K562 (cell line): Measurements from ENCODE around the gene SLC2A4RG. TPM values are rescaled to one million over a fixed set of nuclear protein-coding genes. Genes with fewer than 3 reads are reported as not detected.

Experiments
- ARID3A ChIP-seq: IDR thresholded peaks from 2 replicates; pipeline ENCODE4 v1.6.1; 2012; ENCODE audit warnings: low read depth, low read length, improper control_type of control experiment, borderline replicate concordance
- CAMTA2 ChIP-seq: fragments of 250-450 bp; sonication (Bioruptor Pico); conservative IDR thresholded peaks from 2 replicates; pipeline ENCODE4 v1.5.1; 2022
- CTCF ChIP-seq, 3 experiments: IDR thresholded peaks in 2 of 3; conservative IDR thresholded peaks in 1 of 3; 2 replicates each; pipeline ENCODE4 v1.5.1; 2011 to 2012; ENCODE audit warnings: low read length in 3 of 3, mild to moderate bottlenecking in 3 of 3, control low read depth in 2 of 3, improper control_type of control experiment in 1 of 3, inconsistent platforms in 1 of 3, low read depth in 1 of 3, mixed read lengths in 1 of 3, moderate library complexity in 1 of 3; ENCODE audit not compliant: insufficient read depth in 2 of 3
- GABPB1 ChIP-seq: sonication (generic); formaldehyde crosslinking; IDR thresholded peaks from 2 replicates; pipeline ENCODE4 v1.8.0; 2022; ENCODE audit warnings: mild to moderate bottlenecking, missing genetic modification reagents
- HCFC1 ChIP-seq: IDR thresholded peaks from 2 replicates; pipeline ENCODE4 v1.6.1; 2012; ENCODE audit warnings: low read depth, low read length, improper control_type of control experiment
- KLF10 ChIP-seq: fragments of 250-450 bp; sonication (Bioruptor Pico); IDR thresholded peaks from 2 replicates; pipeline ENCODE4 v1.6.1; 2021; ENCODE audit warnings: matching md5 sums
- L3MBTL2 ChIP-seq: fragments of 450-650 bp; IDR thresholded peaks from 2 replicates; pipeline ENCODE4 v1.6.1; 2016; ENCODE audit warnings: mild to moderate bottlenecking, moderate library complexity
- POLR3A ChIP-seq: IDR thresholded peaks from 2 replicates; pipeline ENCODE4 v1.6.1; 2011; ENCODE audit warnings: borderline replicate concordance, mild to moderate bottlenecking, moderate library complexity; ENCODE audit not compliant: insufficient read length, insufficient read depth; ENCODE audit errors: extremely low read depth
- SLC30A9 ChIP-seq: fragments of 250-450 bp; sonication (Bioruptor Pico); IDR thresholded peaks from 2 replicates; pipeline ENCODE4 v1.8.0; 2022; ENCODE audit warnings: mild to moderate bottlenecking, moderate library complexity
- SMARCC2 ChIP-seq: fragments of 450-650 bp; IDR thresholded peaks from 2 replicates; pipeline ENCODE4 v1.6.1; 2017; ENCODE audit warnings: antibody characterized with exemption, moderate library complexity, mild to moderate bottlenecking, low read depth
- SOX6 ChIP-seq: fragments of 450-650 bp; IDR thresholded peaks from 2 replicates; pipeline ENCODE4 v1.6.1; 2014; ENCODE audit warnings: mild to moderate bottlenecking
- TOE1 ChIP-seq, 2 experiments: fragments of 450-650 bp in 1 of 2; sonication (generic) in 1 of 2; formaldehyde crosslinking in 1 of 2; IDR thresholded peaks; 2 replicates each; pipeline versions ENCODE4 v1.7.1 to v1.8.0; 2016 to 2022; ENCODE audit warnings: borderline replicate concordance in 2 of 2, mild to moderate bottlenecking in 2 of 2, antibody characterized with exemption in 1 of 2, inconsistent platforms in 1 of 2, low read depth in 1 of 2, missing genetic modification reagents in 1 of 2, moderate library complexity in 1 of 2
- ZNF12 ChIP-seq: sonication (generic); formaldehyde crosslinking; IDR thresholded peaks from 2 replicates; pipeline ENCODE4 v1.4.0; 2020; ENCODE audit warnings: mild to moderate bottlenecking, missing genetic modification reagents
- ZNF253 ChIP-seq: fragments of 250-450 bp; sonication (Bioruptor Pico); conservative IDR thresholded peaks from 2 replicates; pipeline ENCODE4 v1.6.1; 2021; ENCODE audit warnings: mild to moderate bottlenecking
- ZNF311 ChIP-seq: fragments of 250-450 bp; sonication (Bioruptor Pico); IDR thresholded peaks from 2 replicates; pipeline ENCODE4 v1.4.0; 2020; ENCODE audit warnings: mild to moderate bottlenecking, moderate library complexity
- polyA plus RNA-seq, 8 experiments: library from polyadenylated mRNA; depleted of rRNA in 4 of 8; stranded (reverse) in 5 of 8; unstranded in 3 of 8; fragments of >200 nt; fragmentation: Nextera tagmentation in 2 of 8; fragmentation: Illumina TruSeq in 1 of 8; extraction: Ambion mirVana in 2 of 8; extraction: Trizol in 1 of 8; gene quantifications; 2 replicates each; pipeline versions ENCODE4 v1.2.1 to v1.2.3, GENCODE V29; 2011 to 2014; ENCODE audit warnings: inconsistent platforms in 1 of 8, missing spikeins in 1 of 8
- total RNA-seq, 7 experiments: library from RNA; depleted of rRNA in 6 of 7; stranded (reverse); fragments of >200 nt in 6 of 7; fragmentation: Illumina TruSeq in 2 of 7; extraction: Trizol in 2 of 7; gene quantifications; 2 replicates each; pipeline versions ENCODE4 v1.2.1 to v1.2.3, GENCODE V29; 2011 to 2021; ENCODE audit warnings: low replicate concordance in 1 of 7
- TF ChIP-seq, protein P1 (sequence below): fragments of 450-650 bp; IDR thresholded peaks from 2 replicates; pipeline ENCODE4 v1.6.1; 2017; ENCODE audit warnings: antibody characterized with exemption
- TF ChIP-seq, protein P2 (sequence below), 3 experiments: fragments of 200-800 bp in 1 of 3; fragments of 250-450 bp in 1 of 3; fragments of 450-650 bp in 1 of 3; sonication (Bioruptor Pico) in 1 of 3; sonication (Bioruptor generic) in 1 of 3; formaldehyde crosslinking in 1 of 3; IDR thresholded peaks; 2 replicates each; pipeline versions ENCODE4 v1.6.1 to v1.8.0; 2016 to 2022; ENCODE audit warnings: mild to moderate bottlenecking in 2 of 3, missing genetic modification characterization in 2 of 3, missing compliant biosample characterization in 1 of 3, moderate library complexity in 1 of 3

SLC2A4RG gene
- total and polyA plus RNA-seq, 9 of the 15 experiments (the other 6 are each of a cell fraction or from before 2014, with no cell fraction given) = 0.34 to 97.3 (median 26.5) TPM

DNA sequence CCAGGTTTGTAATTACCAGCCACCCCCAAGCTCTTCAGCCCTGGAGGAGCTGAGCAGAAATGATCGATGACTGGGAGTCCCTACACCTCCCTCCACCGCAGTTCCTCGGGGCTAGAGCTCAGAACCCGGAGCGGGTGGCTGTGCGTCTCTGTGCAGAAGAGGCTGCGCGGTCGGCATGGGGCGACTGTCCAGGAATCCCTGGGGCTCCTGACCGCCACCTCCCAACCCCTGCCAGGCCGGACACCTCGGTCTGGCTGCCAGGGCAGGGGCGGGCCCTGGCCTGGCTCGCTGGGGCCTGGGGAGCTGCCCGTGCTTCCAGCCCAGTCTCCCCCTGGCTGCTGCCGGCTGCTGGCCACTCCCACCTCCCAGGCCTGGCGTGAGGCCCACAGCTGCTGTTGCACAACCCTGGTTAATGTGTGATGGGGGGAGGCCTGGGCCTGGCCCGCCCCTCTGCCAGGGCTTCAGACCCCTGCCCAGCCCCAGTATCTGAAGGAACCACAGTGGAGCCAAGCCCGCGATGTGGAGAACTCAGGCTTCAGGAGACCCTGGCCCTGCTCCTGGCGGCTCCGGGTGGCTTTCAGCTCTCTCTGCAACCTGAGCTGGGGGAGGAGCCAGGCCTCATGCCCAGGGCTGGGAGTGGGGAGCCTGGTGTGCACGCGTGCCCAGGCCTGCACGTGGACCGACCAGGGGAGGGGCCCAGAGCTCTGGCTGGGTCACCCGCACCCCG is 1.2 kb downstream of the SLC2A4RG start (continued):
- TF ChIP-seq CAMTA2 (CRISPR knock-in tag) (no peak), GABPB1 (CRISPR knock-in tag) (peak; percentile 63; the same call in 1 of the 2 replicates), ZNF253 (CRISPR knock-in tag) (no peak), SOX6 (no peak), KLF10 (CRISPR knock-in tag) (no peak), ZNF311 (CRISPR knock-in tag) (no peak), L3MBTL2 (0 out of 2 replicates have a peak, but pooled peaks have one; percentile 54), SLC30A9 (no peak), SMARCC2 (no peak), HCFC1 (no peak; the same call in 1 of the 2 replicates), ZNF12 (CRISPR knock-in tag) (peak; percentile 20; the same call in 1 of the 2 replicates), ARID3A (no peak), TOE1 (IDR thresholded peaks at IDR 0.05; ENCODE audit: borderline replicate concordance) (0 out of 2 replicates have a peak, but pooled peaks have one; percentile 30), TOE1 (CRISPR knock-in tag; IDR thresholded peaks at IDR 0.05; ENCODE audit: borderline replicate concordance, low read depth) (no peak), POLR3A (no peak), CTCF (IDR thresholded peaks at IDR 0.05 in 2 of 3, conservative IDR thresholded peaks at IDR 0.05 in 1 of 3; ENCODE audit: insufficient read depth in 2 of 3, low read depth in 1 of 3, low read length in 3 of 3) (0 out of 6 replicates have a peak, but pooled peaks of 2 of the 3 experiments have one; percentile 7 to 25)
- TF ChIP-seq, protein P1, sequence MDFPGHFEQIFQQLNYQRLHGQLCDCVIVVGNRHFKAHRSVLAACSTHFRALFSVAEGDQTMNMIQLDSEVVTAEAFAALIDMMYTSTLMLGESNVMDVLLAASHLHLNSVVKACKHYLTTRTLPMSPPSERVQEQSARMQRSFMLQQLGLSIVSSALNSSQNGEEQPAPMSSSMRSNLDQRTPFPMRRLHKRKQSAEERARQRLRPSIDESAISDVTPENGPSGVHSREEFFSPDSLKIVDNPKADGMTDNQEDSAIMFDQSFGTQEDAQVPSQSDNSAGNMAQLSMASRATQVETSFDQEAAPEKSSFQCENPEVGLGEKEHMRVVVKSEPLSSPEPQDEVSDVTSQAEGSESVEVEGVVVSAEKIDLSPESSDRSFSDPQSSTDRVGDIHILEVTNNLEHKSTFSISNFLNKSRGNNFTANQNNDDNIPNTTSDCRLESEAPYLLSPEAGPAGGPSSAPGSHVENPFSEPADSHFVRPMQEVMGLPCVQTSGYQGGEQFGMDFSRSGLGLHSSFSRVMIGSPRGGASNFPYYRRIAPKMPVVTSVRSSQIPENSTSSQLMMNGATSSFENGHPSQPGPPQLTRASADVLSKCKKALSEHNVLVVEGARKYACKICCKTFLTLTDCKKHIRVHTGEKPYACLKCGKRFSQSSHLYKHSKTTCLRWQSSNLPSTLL = no peak
- TF ChIP-seq, protein P2, sequence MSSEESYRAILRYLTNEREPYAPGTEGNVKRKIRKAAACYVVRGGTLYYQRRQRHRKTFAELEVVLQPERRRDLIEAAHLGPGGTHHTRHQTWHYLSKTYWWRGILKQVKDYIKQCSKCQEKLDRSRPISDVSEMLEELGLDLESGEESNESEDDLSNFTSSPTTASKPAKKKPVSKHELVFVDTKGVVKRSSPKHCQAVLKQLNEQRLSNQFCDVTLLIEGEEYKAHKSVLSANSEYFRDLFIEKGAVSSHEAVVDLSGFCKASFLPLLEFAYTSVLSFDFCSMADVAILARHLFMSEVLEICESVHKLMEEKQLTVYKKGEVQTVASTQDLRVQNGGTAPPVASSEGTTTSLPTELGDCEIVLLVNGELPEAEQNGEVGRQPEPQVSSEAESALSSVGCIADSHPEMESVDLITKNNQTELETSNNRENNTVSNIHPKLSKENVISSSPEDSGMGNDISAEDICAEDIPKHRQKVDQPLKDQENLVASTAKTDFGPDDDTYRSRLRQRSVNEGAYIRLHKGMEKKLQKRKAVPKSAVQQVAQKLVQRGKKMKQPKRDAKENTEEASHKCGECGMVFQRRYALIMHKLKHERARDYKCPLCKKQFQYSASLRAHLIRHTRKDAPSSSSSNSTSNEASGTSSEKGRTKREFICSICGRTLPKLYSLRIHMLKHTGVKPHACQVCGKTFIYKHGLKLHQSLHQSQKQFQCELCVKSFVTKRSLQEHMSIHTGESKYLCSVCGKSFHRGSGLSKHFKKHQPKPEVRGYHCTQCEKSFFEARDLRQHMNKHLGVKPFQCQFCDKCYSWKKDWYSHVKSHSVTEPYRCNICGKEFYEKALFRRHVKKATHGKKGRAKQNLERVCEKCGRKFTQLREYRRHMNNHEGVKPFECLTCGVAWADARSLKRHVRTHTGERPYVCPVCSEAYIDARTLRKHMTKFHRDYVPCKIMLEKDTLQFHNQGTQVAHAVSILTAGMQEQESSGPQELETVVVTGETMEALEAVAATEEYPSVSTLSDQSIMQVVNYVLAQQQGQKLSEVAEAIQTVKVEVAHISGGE (CRISPR knock-in tag; IDR thresholded peaks at IDR 0.05) = no peak
